Fibroblast of lung (primary cell): Measurements from ENCODE around the gene POLR3G.

Experiments
- EZH2 ChIP-seq: IDR thresholded peaks from 2 replicates; pipeline ENCODE4 v1.5.1; 2012; ENCODE audit warnings: low read length, control low read depth, mild to moderate bottlenecking; ENCODE audit errors: missing control alignments
- TF ChIP-seq, protein P1 (sequence below), 2 donors: IDR thresholded peaks in 1 of 2; conservative IDR thresholded peaks in 1 of 2; 1 replicate in 1 of 2; 2 replicates in 1 of 2; pipeline ENCODE4 v1.5.1; 2011 to 2012; ENCODE audit warnings: low read length in 2 of 2, control low read depth in 1 of 2, inconsistent platforms in 1 of 2, low read depth in 1 of 2, mild to moderate bottlenecking in 1 of 2

DNA sequence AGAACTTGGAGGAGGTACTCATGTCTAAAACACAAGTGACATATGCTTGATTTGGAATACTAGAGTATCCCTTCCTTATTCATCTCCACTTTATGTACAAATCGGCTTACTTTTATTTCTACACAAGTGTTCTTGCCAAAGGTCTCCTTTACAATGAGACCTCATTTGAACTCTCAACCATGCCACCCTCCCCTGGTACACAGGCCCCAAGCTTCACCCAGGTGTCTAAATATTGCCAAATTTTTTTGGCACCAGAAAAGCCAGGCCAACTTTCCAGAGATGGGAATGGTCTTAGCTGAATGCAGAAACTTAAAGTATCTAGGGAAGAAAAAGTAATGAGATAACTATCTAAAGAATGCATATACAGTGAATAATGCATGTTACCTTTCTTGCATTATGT, 35.8 kb downstream of the POLR3G start:
- TF ChIP-seq, protein P1, sequence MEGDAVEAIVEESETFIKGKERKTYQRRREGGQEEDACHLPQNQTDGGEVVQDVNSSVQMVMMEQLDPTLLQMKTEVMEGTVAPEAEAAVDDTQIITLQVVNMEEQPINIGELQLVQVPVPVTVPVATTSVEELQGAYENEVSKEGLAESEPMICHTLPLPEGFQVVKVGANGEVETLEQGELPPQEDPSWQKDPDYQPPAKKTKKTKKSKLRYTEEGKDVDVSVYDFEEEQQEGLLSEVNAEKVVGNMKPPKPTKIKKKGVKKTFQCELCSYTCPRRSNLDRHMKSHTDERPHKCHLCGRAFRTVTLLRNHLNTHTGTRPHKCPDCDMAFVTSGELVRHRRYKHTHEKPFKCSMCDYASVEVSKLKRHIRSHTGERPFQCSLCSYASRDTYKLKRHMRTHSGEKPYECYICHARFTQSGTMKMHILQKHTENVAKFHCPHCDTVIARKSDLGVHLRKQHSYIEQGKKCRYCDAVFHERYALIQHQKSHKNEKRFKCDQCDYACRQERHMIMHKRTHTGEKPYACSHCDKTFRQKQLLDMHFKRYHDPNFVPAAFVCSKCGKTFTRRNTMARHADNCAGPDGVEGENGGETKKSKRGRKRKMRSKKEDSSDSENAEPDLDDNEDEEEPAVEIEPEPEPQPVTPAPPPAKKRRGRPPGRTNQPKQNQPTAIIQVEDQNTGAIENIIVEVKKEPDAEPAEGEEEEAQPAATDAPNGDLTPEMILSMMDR (conservative IDR thresholded peaks at IDR 0.05 in 1 of 2, IDR thresholded peaks at IDR 0.05 in 1 of 2; ENCODE audit: low read depth in 1 of 2, low read length in 2 of 2): no peak
- no peak for TF ChIP-seq EZH2
